Measurements from ENCODE around the gene RTEL1. TPM values are rescaled to one million over a fixed set of nuclear protein-coding genes. Genes with fewer than 3 reads are reported as not detected.

RTEL1 gene, protein sequence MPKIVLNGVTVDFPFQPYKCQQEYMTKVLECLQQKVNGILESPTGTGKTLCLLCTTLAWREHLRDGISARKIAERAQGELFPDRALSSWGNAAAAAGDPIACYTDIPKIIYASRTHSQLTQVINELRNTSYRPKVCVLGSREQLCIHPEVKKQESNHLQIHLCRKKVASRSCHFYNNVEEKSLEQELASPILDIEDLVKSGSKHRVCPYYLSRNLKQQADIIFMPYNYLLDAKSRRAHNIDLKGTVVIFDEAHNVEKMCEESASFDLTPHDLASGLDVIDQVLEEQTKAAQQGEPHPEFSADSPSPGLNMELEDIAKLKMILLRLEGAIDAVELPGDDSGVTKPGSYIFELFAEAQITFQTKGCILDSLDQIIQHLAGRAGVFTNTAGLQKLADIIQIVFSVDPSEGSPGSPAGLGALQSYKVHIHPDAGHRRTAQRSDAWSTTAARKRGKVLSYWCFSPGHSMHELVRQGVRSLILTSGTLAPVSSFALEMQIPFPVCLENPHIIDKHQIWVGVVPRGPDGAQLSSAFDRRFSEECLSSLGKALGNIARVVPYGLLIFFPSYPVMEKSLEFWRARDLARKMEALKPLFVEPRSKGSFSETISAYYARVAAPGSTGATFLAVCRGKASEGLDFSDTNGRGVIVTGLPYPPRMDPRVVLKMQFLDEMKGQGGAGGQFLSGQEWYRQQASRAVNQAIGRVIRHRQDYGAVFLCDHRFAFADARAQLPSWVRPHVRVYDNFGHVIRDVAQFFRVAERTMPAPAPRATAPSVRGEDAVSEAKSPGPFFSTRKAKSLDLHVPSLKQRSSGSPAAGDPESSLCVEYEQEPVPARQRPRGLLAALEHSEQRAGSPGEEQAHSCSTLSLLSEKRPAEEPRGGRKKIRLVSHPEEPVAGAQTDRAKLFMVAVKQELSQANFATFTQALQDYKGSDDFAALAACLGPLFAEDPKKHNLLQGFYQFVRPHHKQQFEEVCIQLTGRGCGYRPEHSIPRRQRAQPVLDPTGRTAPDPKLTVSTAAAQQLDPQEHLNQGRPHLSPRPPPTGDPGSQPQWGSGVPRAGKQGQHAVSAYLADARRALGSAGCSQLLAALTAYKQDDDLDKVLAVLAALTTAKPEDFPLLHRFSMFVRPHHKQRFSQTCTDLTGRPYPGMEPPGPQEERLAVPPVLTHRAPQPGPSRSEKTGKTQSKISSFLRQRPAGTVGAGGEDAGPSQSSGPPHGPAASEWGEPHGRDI (N-terminal part only)
- total RNA-seq (10 to 100 TPM; 13.6 to 70.4 (median 32.7) TPM), polyA plus RNA-seq (1 to 10 TPM; 7.6 to 10.0 (median 9.2) TPM)
- long read RNA-seq, donor 1, result 0 reads
- long read RNA-seq, donor 2, result 0 reads
- long read RNA-seq, donor 3, result 0 reads
- long read RNA-seq, donor 4, result 0 reads
- long read RNA-seq, donor 5, full-length matches to known transcripts, result 1 of 1 reads
- long read RNA-seq, donor 5, partial matches to known transcripts, result 0 of 1 reads
- long read RNA-seq, donor 5, other reads (novel, unspliced or antisense), result 0 of 1 reads
- long read RNA-seq, donor 6, partial matches to known transcripts, result 0 of 1 reads
- long read RNA-seq, donor 6, other reads (novel, unspliced or antisense), result 0 of 1 reads
- long read RNA-seq, donor 7, result 0 reads
- long read RNA-seq, donor 8, result 0 reads
- long read RNA-seq, donor 9, result 0 reads
- long read RNA-seq, donor 10, result 0 reads

DNA sequence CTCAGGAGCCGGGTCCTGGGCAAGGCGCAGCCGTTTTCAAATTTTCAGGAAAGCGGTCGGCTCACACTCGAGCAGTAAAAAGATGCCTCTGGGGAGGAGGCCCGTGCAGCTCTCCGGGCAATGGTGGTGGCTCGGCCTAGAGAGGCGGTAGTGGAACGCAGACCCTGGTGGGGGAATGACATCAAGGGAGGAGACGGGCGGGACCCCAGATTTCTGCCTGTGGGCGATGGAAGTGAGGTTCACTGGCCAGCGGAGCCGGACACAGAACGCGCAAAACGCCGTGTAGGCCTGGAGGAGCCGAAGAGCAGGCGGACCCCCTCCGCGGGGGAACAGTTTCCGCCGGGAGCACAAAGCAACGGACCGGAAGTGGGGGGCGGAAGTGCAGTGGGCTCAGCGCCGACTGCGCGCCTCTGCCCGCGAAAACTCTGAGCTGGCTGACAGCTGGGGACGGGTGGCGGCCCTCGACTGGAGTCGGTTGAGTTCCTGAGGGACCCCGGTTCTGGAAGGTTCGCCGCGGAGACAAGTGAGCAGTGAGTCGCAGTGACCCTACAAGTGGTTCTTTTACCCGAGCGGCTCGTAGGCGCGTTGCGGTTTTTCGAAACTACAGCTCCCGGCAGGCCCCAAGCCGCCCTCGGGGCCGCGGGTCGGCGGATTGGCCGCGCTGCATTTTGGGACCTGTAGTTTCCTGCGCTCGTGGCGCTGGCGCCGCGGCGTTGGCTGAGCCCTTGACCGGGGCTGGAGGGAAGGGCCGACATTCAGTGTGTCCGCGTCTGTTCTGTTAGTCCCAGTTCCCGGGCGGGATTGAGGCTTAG is at the start of gene RTEL1:
Gene RTEL1, plus strand, starts transcription at position 376 of the 812 bp plus-strand sequence. CDS start 1,091 bp downstream, outside the sequence.
- peak; percentile 93 to 97 for DNase-seq
- intact Hi-C loops (cut with DNase I; ENCODE audit: low total_unique reads), result no loop called here
- TF ChIP-seq EP300 (IDR thresholded peaks at IDR 0.05) (no peak), POLR2A (IDR thresholded peaks at IDR 0.05) (no peak), POLR2AphosphoS5 (IDR thresholded peaks at IDR 0.05) (peak in 2 of 3 donors; percentile 60 to 79)
- TF ChIP-seq, protein P1, sequence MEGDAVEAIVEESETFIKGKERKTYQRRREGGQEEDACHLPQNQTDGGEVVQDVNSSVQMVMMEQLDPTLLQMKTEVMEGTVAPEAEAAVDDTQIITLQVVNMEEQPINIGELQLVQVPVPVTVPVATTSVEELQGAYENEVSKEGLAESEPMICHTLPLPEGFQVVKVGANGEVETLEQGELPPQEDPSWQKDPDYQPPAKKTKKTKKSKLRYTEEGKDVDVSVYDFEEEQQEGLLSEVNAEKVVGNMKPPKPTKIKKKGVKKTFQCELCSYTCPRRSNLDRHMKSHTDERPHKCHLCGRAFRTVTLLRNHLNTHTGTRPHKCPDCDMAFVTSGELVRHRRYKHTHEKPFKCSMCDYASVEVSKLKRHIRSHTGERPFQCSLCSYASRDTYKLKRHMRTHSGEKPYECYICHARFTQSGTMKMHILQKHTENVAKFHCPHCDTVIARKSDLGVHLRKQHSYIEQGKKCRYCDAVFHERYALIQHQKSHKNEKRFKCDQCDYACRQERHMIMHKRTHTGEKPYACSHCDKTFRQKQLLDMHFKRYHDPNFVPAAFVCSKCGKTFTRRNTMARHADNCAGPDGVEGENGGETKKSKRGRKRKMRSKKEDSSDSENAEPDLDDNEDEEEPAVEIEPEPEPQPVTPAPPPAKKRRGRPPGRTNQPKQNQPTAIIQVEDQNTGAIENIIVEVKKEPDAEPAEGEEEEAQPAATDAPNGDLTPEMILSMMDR (IDR thresholded peaks at IDR 0.05), result peak in 1 of 7 experiments; percentile 35
- H3K4me1 ChIP-seq, result peaks cover 24 to 47% (median 37%) of the 10 kb centered on the region in 4 donors
- peak within 1 kb of the TSS; percentile 72 to 95 (median 84) for H3K4me3 ChIP-seq
- H3K9me3 ChIP-seq, result no peaks in the 10 kb centered on the region
- peak within 1 kb of the TSS; percentile 71 to 90 (median 89) for H3K27ac ChIP-seq
- H3K27me3 ChIP-seq, result peaks cover 0 to 11% (median under 1%) of the 10 kb centered on the region in 3 donors
- WGBS, 5 donors, result 1 to 9% (median 2%) methylated on average over 38 to 73 of the region's 73 CpGs
- H3K36me3 ChIP-seq, result peaks cover 18 to 33% (median 30%) of the 10 kb centered on the region in 4 donors

DNA sequence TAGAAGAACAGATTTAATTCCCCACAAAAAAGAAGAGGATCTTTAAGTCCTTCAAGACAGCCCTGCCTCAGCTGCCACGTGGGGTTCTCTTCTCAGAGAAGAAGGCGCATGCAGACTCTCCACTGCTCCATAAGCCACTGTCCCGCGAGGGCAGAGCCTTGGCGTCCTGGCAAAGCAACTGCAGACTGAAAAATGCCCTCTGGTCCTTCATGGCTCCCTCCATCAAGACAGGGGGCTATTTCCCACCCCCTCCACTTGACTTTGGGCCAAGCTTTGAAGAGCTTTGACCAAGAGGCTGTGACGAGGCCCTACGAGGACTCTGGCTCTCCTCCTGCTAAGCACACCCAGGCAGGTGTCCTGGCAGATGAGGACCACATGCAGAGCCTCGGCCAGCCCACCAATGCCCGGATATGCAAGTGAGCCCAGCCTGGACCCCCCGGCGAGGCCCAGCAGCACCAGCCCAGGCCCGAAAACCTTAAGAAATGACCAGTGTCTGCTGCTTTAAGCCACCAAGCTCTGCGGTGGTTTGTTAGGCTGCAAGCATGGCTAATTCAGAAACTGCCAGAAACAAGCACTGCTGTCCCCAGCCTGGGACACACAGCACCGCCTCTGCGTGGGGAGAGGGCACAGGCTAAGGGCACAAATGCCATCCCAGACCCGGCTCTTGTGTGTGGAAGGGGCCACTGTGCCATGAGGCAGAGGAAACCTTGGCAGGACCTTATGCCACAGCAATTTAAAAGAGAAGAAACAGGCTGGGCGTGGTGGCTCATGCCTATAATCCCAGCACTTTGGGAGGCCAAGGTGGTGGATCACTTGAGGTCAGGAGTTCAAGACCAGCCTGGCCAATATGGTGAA is 47.3 kb upstream of the RTEL1 start:
- 89 to 94% (median 90%) methylated on average over 17 of the region's 17 CpGs for WGBS, 5 donors
- intact Hi-C loops (cut with DNase I; ENCODE audit: low total_unique reads), result no loop called here
- no peaks in the 10 kb centered on the region for H3K4me1 ChIP-seq
- no peak overlapping the region for H3K27ac ChIP-seq
- H3K9me3 ChIP-seq, result no peaks in the 10 kb centered on the region
- no peak for DNase-seq
- peaks cover 0 to 39% (median 23%) of the 10 kb centered on the region in 4 donors for H3K36me3 ChIP-seq
- TF ChIP-seq, protein P1 (IDR thresholded peaks at IDR 0.05), result no peak
- TF ChIP-seq POLR2A (IDR thresholded peaks at IDR 0.05) (no peak), EP300 (IDR thresholded peaks at IDR 0.05) (no peak), POLR2AphosphoS5 (IDR thresholded peaks at IDR 0.05) (no peak)
- no peak overlapping the region for H3K4me3 ChIP-seq
- no peaks in the 10 kb centered on the region for H3K27me3 ChIP-seq

DNA sequence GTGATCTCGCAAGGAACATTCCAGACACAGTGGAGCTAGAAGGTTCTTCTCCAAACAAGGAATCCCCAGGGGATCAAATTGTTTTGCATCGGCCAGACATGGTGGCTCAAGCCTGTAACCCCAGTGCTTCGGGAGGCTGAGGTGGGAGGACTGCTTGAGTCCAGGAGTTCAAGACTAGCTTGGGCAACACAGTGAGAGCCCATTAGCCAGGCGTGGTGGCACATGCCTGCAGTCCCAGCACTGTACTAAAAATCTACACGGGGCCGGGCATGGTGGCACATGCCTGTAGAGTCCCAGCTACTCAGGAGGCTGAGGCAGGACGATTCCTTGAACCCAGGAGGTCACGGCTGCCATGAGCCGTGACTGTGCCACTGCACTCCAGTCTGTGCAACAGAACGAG is 46.5 kb upstream of the RTEL1 start:
- Histone ChIP-seq H3K27me3 (no peaks in the 10 kb centered on the region), H3K4me3 (no peak overlapping the region), H3K4me1 (no peaks in the 10 kb centered on the region), H3K27ac (no peak overlapping the region), H3K9me3 (no peaks in the 10 kb centered on the region), H3K36me3 (peaks cover 0 to 47% (median 31%) of the 10 kb centered on the region in 4 donors)
- 90 to 96% (median 96%) methylated on average over 10 of the region's 10 CpGs for WGBS, 5 donors
- TF ChIP-seq, protein P1 (IDR thresholded peaks at IDR 0.05), result no peak
- TF ChIP-seq EP300 (IDR thresholded peaks at IDR 0.05) (no peak), POLR2A (IDR thresholded peaks at IDR 0.05) (no peak), POLR2AphosphoS5 (IDR thresholded peaks at IDR 0.05) (no peak)
- intact Hi-C loops (cut with DNase I; ENCODE audit: low total_unique reads), result no loop called here
- no peak for DNase-seq
